ENCODE measurements around the gene PLA2G3. TPM values are rescaled to one million over a fixed set of nuclear protein-coding genes. Genes with fewer than 3 reads are reported as not detected.

The PLA2G3 gene
- polyA plus RNA-seq, 2 of the 4 experiments (the other 2 are of a cell fraction) = not detected

- no peaks in the 10 kb centered on the region for H3K9me3 ChIP-seq
- H3K4me1 ChIP-seq = 0 out of 3 replicates have a peak, but pooled peaks cover 4% of the 10 kb centered on the region
- H3K4me3 ChIP-seq = no peak overlapping the region
- FAIRE-seq = no peak
- H3K27ac ChIP-seq = no peak overlapping the region
- CTCF ChIA-PET = interaction anchor here (1.0 to 6.6 kb wide), 7 partner anchors 9 to 182 kb away, joined by 3 to 50 read pairs (median 6); partner anchors contain the start of genes LIMK2 and SELENOM
- POLR2A ChIA-PET = no interaction called here
- no peak for ATAC-seq
- no peak for DNase-seq (ENCODE audit: low read depth in 1 of 2, low spot score in 1 of 2)
- WGBS (ENCODE audit: missing lambda C conversion rate) = 90% methylated on average over 12 of the region's 15 CpGs
- no peak overlapping the region for H3K4me2 ChIP-seq
- TF ChIP-seq EHMT2 (IDR thresholded peaks at IDR 0.05; ENCODE audit: low read depth) (no peak), HOXB5 (CRISPR knock-in tag; IDR thresholded peaks at IDR 0.05) (no peak), RAD21 (conservative IDR thresholded peaks at IDR 0.05 in 1 of 2, IDR thresholded peaks at IDR 0.05 in 1 of 2) (no peak), RNF2 (IDR thresholded peaks at IDR 0.05; ENCODE audit: borderline replicate concordance, low read depth) (no peak), EHF (CRISPR knock-in tag; IDR thresholded peaks at IDR 0.05) (no peak), CBX8 (IDR thresholded peaks at IDR 0.05) (no peak)
Observed at GRCh38 chr22:31090217-31091085, 49.9 kb downstream of the PLA2G3 start.

DNA sequence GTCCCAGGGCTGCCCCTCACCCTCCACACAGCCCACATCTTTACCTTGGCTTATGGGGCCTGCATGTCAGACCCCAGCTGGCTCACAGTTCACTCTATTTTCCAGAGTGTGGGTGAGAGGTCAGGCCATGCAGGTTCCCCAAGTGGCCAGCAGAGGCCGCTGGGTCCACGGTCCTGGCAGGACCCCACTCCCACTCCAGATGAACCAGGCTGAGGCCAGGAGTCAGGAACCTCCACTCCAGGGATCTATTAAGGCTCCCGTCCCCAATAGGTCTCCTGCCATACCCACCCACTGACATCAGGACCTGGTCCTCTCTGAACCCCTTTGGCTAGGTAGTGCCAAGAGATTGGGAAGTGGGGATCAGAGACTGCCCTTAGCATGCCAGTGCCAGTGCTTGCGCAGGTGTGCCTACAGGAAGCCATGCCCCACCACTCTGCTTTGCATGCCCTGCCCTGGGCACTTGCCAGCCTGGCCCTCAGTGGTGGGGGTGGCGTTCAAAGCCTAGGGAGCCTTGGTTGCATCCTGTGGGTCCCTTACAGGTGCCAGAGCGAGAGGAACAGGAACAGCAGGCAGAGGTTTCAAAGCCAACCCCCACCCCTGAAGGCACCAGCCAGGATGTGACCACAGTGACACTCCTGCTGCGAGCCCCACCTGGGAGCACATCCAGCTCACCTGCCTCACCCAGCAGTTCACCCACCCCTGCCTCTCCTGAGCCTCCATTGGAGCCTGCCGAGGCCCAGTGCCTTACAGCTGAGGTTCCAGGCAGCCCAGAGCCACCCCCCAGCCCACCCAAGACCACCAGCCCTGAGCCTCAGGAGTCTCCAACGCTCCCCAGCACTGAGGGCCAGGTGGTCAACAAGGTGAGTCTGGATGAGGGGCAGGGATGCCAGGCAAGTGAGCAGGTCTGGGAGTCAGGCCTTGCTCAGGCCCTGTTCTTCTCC lies 50.9 kb downstream of the PLA2G3 start:
- peak in 1 of 2 experiments; percentile 31 for DNase-seq (ENCODE audit: low read depth in 1 of 2, low spot score in 1 of 2)
- TF ChIP-seq ATOH8 (CRISPR knock-in tag; IDR thresholded peaks at IDR 0.05; ENCODE audit: low read depth) (no peak), HEYL (CRISPR knock-in tag; IDR thresholded peaks at IDR 0.05) (no peak), SMC3 (IDR thresholded peaks at IDR 0.05) (peak; percentile 66), NPAS2 (CRISPR knock-in tag; IDR thresholded peaks at IDR 0.05; ENCODE audit: borderline replicate concordance) (no peak), TP53 (CRISPR knock-in tag; IDR thresholded peaks at IDR 0.05) (no peak), RAD21 (conservative IDR thresholded peaks at IDR 0.05 in 1 of 2, IDR thresholded peaks at IDR 0.05 in 1 of 2) (peak; percentile 63 to 65), HOXB13 (CRISPR knock-in tag; IDR thresholded peaks at IDR 0.05; ENCODE audit: low read depth) (no peak), TFCP2L1 (CRISPR knock-in tag; IDR thresholded peaks at IDR 0.05) (no peak), ZNF302 (CRISPR knock-in tag; IDR thresholded peaks at IDR 0.05) (no peak)
- TF ChIP-seq, protein P1, sequence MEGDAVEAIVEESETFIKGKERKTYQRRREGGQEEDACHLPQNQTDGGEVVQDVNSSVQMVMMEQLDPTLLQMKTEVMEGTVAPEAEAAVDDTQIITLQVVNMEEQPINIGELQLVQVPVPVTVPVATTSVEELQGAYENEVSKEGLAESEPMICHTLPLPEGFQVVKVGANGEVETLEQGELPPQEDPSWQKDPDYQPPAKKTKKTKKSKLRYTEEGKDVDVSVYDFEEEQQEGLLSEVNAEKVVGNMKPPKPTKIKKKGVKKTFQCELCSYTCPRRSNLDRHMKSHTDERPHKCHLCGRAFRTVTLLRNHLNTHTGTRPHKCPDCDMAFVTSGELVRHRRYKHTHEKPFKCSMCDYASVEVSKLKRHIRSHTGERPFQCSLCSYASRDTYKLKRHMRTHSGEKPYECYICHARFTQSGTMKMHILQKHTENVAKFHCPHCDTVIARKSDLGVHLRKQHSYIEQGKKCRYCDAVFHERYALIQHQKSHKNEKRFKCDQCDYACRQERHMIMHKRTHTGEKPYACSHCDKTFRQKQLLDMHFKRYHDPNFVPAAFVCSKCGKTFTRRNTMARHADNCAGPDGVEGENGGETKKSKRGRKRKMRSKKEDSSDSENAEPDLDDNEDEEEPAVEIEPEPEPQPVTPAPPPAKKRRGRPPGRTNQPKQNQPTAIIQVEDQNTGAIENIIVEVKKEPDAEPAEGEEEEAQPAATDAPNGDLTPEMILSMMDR (IDR thresholded peaks at IDR 0.05) = peak; percentile 63
- TF ChIP-seq, protein P2, sequence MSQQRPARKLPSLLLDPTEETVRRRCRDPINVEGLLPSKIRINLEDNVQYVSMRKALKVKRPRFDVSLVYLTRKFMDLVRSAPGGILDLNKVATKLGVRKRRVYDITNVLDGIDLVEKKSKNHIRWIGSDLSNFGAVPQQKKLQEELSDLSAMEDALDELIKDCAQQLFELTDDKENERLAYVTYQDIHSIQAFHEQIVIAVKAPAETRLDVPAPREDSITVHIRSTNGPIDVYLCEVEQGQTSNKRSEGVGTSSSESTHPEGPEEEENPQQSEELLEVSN (IDR thresholded peaks at IDR 0.05; ENCODE audit: borderline replicate concordance, low read depth) = no peak
- Histone ChIP-seq H3K27ac (no peak overlapping the region), H3K9me3 (no peaks in the 10 kb centered on the region), H3K4me2 (no peak overlapping the region), H3K4me1 (0 out of 3 replicates have a peak, but pooled peaks cover 4% of the 10 kb centered on the region), H3K4me3 (no peak overlapping the region)
- ChIA-PET POLR2A (no interaction called here), CTCF (interaction anchor here (0.6 to 6.6 kb wide), 18 partner anchors 10 to 183 kb away, joined by 3 to 50 read pairs (median 4); partner anchors contain the start of genes LIMK2, PLA2G3 and SELENOM)
- 83% methylated on average over 3 of the region's 9 CpGs for WGBS (ENCODE audit: missing lambda C conversion rate)
- peak; percentile 47 to 67; a peak in 4 of 6 replicates for ATAC-seq
- no peak for FAIRE-seq

All from A549 (cell line).